Measurements from ENCODE around the gene SND1.

SND1 gene

DNA sequence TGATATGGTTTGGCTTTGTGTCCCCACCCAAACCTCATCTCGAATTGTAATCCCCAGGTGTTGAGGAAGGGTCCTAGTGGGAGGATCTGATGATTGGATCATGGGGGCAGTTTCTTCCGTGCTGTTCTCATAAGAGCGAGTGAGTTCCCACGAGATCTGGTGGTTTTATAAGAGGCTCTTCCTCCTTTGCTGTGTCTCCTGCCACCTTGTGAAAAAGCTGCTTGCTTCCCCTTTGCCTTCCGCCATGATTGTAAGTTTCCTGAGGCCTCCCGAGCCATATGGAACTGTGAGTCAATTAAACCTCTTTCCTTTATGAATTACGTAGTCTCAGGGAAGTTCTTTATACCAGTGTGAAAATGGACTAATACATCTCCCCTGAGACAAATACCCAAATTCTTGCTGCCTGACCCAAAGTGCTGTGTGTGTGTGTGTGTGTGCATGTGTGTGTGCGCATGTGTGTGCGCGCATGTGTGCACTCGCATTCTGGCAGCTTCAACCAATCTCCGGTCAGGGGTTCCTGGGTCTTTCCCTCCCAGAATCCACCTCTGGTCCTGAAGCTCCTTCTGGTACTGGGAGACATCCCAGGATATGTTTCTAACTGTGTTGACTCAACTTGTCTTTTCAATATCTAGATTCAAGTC lies 477.4 kb downstream of the SND1 start:
- H3F3A ChIP-seq (ENCODE audit: insufficient read depth, low read length), result no peaks in the 10 kb centered on the region
- H2AFZ ChIP-seq (ENCODE audit: low read length), result no peak overlapping the region
- TF ChIP-seq, protein P1, sequence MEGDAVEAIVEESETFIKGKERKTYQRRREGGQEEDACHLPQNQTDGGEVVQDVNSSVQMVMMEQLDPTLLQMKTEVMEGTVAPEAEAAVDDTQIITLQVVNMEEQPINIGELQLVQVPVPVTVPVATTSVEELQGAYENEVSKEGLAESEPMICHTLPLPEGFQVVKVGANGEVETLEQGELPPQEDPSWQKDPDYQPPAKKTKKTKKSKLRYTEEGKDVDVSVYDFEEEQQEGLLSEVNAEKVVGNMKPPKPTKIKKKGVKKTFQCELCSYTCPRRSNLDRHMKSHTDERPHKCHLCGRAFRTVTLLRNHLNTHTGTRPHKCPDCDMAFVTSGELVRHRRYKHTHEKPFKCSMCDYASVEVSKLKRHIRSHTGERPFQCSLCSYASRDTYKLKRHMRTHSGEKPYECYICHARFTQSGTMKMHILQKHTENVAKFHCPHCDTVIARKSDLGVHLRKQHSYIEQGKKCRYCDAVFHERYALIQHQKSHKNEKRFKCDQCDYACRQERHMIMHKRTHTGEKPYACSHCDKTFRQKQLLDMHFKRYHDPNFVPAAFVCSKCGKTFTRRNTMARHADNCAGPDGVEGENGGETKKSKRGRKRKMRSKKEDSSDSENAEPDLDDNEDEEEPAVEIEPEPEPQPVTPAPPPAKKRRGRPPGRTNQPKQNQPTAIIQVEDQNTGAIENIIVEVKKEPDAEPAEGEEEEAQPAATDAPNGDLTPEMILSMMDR (IDR thresholded peaks at IDR 0.05; ENCODE audit: low read length), result no peak
- TF ChIP-seq EZH2phosphoT487 (IDR thresholded peaks at IDR 0.05; ENCODE audit: low read length) (no peak), EZH2 (optimal IDR thresholded peaks at IDR 0.05; ENCODE audit: low read depth, low read length) (no peak)
- no peak for DNase-seq
- H3K4me1 ChIP-seq (ENCODE audit: low read length), result no peaks in the 10 kb centered on the region
- no peaks in the 10 kb centered on the region for H3K9me3 ChIP-seq (replicated peaks; ENCODE audit: insufficient read depth, low read length)
- no peaks in the 10 kb centered on the region for H3K79me2 ChIP-seq (ENCODE audit: low read length)
- H3K4me3 ChIP-seq (ENCODE audit: low read length), result no peak overlapping the region
- H3K9ac ChIP-seq (ENCODE audit: low read length), result no peak overlapping the region
- no peaks in the 10 kb centered on the region for H3K9me2 ChIP-seq (replicated peaks; ENCODE audit: insufficient read depth, low read length)
- H3K36me3 ChIP-seq (replicated peaks; ENCODE audit: insufficient read depth, low read length), result no peaks in the 10 kb centered on the region
- H3K4me2 ChIP-seq (ENCODE audit: low read depth, low read length), result no peak overlapping the region
- no peak overlapping the region for H3K27ac ChIP-seq (ENCODE audit: low read length)
- no peaks in the 10 kb centered on the region for H3K27me3 ChIP-seq (replicated peaks; ENCODE audit: insufficient read depth, low read length)
- no peaks in the 10 kb centered on the region for H4K20me1 ChIP-seq (ENCODE audit: insufficient read depth, low read length)

DNA sequence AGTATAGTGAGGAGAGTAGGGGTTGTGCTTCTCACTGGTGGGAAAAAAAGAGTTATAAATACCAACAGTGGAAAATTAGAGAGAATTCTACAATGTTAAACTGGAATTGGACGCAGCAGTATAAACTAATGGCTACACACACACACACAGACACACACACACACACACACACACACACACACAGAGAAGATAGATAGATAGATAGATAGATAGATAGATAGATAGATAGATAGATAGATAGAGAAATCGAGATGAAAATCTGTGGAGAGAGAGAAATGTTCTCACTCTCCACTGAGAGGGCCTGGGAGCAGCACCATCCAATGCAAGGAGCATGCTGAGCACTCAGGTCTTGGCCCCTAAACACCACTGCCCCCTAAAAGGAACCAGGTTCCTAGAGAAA lies 479.1 kb downstream of the SND1 start:
- Histone ChIP-seq H3K27ac (ENCODE audit: low read length) (no peak overlapping the region), H3K9ac (ENCODE audit: low read length) (no peak overlapping the region), H4K20me1 (ENCODE audit: insufficient read depth, low read length) (no peaks in the 10 kb centered on the region), H3F3A (ENCODE audit: insufficient read depth, low read length) (no peaks in the 10 kb centered on the region), H3K27me3 (replicated peaks; ENCODE audit: insufficient read depth, low read length) (no peaks in the 10 kb centered on the region), H3K4me3 (ENCODE audit: low read length) (no peak overlapping the region), H3K9me3 (replicated peaks; ENCODE audit: insufficient read depth, low read length) (no peaks in the 10 kb centered on the region), H3K79me2 (ENCODE audit: low read length) (no peaks in the 10 kb centered on the region), H3K4me1 (ENCODE audit: low read length) (0 out of 2 replicates have a peak, but pooled peaks cover 6% of the 10 kb centered on the region), H3K4me2 (ENCODE audit: low read depth, low read length) (no peak overlapping the region), H3K9me2 (replicated peaks; ENCODE audit: insufficient read depth, low read length) (no peaks in the 10 kb centered on the region), H3K36me3 (replicated peaks; ENCODE audit: insufficient read depth, low read length) (no peaks in the 10 kb centered on the region), H2AFZ (ENCODE audit: low read length) (no peak overlapping the region)
- TF ChIP-seq EZH2 (optimal IDR thresholded peaks at IDR 0.05; ENCODE audit: low read depth, low read length) (no peak), EZH2phosphoT487 (IDR thresholded peaks at IDR 0.05; ENCODE audit: low read length) (no peak)
- TF ChIP-seq, protein P1 (IDR thresholded peaks at IDR 0.05; ENCODE audit: low read length), result no peak
- no peak for DNase-seq

DNA sequence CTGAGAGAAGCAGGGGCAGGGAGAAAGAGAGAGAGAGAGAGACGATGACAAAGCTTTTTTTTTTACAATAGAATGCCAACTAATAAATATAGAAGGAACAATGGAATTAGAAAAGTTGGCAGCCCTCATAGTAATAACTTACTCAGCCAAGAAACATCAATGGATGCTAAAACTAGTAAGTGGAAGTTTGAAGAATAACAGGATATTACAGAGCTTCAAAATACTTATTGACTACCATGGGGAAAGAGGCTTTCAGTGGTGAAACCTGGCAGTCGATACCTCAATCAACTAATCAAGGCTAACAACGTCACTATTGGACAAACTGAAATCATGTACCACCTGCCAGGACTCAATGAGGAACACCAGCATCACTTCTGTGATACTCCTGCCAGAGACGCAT lies 479.7 kb downstream of the SND1 start:
- Histone ChIP-seq H3F3A (ENCODE audit: insufficient read depth, low read length) (no peaks in the 10 kb centered on the region), H3K9ac (ENCODE audit: low read length) (no peak overlapping the region), H3K9me3 (replicated peaks; ENCODE audit: insufficient read depth, low read length) (no peaks in the 10 kb centered on the region), H3K9me2 (replicated peaks; ENCODE audit: insufficient read depth, low read length) (no peaks in the 10 kb centered on the region), H4K20me1 (ENCODE audit: insufficient read depth, low read length) (no peaks in the 10 kb centered on the region), H3K36me3 (replicated peaks; ENCODE audit: insufficient read depth, low read length) (no peaks in the 10 kb centered on the region), H2AFZ (ENCODE audit: low read length) (no peak overlapping the region), H3K27ac (ENCODE audit: low read length) (no peak overlapping the region), H3K27me3 (replicated peaks; ENCODE audit: insufficient read depth, low read length) (no peaks in the 10 kb centered on the region), H3K4me2 (ENCODE audit: low read depth, low read length) (no peak overlapping the region), H3K4me3 (ENCODE audit: low read length) (no peak overlapping the region), H3K4me1 (ENCODE audit: low read length) (0 out of 2 replicates have a peak, but pooled peaks cover 8% of the 10 kb centered on the region), H3K79me2 (ENCODE audit: low read length) (no peaks in the 10 kb centered on the region)
- TF ChIP-seq EZH2phosphoT487 (IDR thresholded peaks at IDR 0.05; ENCODE audit: low read length), result no peak
- no peak for TF ChIP-seq EZH2 (optimal IDR thresholded peaks at IDR 0.05; ENCODE audit: low read depth, low read length)
- TF ChIP-seq, protein P1 (IDR thresholded peaks at IDR 0.05; ENCODE audit: low read length), result no peak
- DNase-seq, result no peak

Data from MM.1S (cell line).